D721Med (cell line): ENCODE results near the gene NOX3.
"Not testable (repeated sequence)": the region's sequence is repeated elsewhere in the genome, so short reads cannot be mapped to it uniquely, and the experiment has no call there.

Source experiments
- DNase-seq: peaks from one replicate; pipeline ENCODE4 v3.0.0; 2011; ENCODE audit warnings: low spot score; ENCODE audit not compliant: insufficient read length
- FAIRE-seq: peaks from 2 replicates; lab custom pipeline; 2011; peaks lifted over from hg19 to GRCh38; lab: Jason Lieb, UNC
- TF ChIP-seq, protein P1 (sequence below): IDR thresholded peaks from 2 replicates; pipeline ENCODE4 v1.5.1; 2012; ENCODE audit warnings: mild to moderate bottlenecking, control low read depth; ENCODE audit not compliant: insufficient read depth; ENCODE audit errors: missing control alignments

NOX3 gene

DNA sequence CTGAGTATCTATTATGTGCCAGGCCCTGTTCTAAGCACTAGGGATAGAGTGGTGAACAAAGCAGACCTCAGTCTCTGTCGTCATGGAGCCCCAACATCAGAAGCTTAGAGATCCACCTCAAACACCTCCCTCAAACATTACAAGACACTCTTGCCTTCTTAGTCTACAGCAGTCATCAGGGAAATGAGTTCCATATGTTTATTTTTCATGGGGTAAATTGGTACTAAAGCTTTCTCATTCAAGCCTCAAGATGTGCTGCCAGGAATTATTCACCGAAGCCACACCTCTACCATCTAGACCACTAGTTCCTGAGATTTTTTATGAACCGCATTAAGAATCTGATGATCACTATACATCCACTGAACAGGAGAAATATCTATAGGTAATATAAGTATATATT, 82.4 kb downstream of the NOX3 start:
- FAIRE-seq (no peak), DNase-seq (no peak)
- TF ChIP-seq, protein P1, sequence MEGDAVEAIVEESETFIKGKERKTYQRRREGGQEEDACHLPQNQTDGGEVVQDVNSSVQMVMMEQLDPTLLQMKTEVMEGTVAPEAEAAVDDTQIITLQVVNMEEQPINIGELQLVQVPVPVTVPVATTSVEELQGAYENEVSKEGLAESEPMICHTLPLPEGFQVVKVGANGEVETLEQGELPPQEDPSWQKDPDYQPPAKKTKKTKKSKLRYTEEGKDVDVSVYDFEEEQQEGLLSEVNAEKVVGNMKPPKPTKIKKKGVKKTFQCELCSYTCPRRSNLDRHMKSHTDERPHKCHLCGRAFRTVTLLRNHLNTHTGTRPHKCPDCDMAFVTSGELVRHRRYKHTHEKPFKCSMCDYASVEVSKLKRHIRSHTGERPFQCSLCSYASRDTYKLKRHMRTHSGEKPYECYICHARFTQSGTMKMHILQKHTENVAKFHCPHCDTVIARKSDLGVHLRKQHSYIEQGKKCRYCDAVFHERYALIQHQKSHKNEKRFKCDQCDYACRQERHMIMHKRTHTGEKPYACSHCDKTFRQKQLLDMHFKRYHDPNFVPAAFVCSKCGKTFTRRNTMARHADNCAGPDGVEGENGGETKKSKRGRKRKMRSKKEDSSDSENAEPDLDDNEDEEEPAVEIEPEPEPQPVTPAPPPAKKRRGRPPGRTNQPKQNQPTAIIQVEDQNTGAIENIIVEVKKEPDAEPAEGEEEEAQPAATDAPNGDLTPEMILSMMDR: no peak

DNA sequence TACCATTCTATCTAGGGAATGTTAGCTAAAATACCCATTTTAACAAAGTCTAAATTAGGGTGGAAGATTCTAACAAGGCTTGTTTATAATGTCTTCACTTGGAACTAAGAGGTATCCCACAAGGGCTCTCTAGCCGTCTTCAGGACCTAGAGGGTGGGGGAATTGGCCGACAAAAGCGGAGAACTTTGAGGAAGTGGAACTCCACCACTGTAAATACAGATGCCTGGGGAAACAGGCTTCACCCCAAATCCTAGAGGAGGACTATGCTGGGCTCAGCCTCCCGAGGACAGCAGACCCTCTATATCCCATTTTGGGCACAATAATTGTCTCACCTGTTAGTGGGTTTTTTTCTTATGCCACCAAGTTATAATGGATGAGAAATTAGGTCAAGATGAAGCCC, 83.4 kb downstream of the NOX3 start:
- DNase-seq (no peak), FAIRE-seq (no peak)
- TF ChIP-seq, protein P1: no peak

DNA sequence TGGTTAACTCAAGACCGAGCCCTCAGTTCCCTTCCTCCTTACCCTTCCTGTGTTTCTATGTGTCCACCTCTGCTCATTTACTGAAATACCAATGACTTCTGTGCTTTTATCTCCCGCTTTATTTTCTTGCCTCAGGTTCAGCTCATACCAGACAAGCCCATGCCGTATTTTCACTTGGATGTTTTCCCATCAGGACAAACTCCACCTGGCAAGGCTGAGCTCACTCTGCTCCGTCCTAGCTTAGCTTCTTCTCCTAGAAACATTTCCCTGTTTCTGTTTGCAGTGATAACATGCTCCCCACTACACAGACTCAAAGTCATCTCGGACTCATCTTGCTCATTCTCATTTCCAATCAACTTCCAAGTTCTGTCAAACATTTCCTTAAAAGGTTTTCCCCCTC, 84.4 kb downstream of the NOX3 start:
- DNase-seq: no peak
- FAIRE-seq: no peak
- TF ChIP-seq, protein P1: no peak

DNA sequence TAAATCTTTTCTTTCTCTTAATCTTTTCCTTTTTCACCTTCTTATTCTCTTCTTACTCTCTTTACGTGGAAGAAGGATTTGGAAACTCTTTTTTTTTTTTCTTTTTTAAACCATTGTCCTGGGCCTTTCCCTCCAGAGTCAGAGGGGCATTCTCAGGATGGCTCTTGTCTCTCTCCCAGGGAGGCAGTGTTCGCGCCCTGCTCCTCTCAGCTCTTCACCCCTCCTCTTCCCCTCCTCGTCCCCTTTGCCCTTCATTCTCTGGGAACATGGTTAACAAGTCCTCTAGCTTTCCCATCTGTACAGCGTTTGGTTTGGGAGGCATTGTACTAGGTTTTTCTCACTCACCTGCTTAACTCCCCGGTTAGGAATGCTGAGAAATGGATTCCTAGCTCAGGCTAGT, 89.3 kb downstream of the NOX3 start:
- DNase-seq: no peak
- TF ChIP-seq, protein P1: no peak
- no peak for FAIRE-seq

DNA sequence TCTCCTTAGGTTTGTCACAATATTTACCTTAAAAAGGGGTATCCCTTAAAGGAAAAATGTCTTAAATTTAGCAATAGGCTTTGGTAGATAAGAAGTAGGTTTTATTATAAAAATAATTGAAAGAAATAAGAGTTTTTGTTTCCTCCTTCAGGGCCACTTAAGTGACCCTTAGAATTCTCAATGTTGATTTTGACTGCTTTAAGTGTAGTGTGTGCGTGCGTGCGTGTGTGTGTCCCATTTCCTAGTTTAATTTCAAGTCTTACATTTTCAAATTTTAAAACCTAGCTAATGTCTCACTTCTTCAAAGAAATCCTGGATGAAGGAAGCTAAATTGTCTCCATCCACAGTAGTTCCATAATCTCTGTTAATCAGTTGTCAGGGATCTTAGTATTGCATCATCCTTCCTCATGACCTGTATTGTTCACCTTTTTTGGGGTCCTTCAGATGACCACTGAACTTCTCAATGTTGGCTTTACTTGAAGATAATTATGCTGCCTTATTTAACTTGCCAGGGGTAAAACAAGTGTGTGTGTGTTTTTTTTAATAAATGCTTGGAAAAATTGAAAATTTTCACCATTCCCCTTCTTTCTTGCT, 90.7 kb downstream of the NOX3 start:
- TF ChIP-seq, protein P1: no peak
- FAIRE-seq (no peak), DNase-seq (no peak)

DNA sequence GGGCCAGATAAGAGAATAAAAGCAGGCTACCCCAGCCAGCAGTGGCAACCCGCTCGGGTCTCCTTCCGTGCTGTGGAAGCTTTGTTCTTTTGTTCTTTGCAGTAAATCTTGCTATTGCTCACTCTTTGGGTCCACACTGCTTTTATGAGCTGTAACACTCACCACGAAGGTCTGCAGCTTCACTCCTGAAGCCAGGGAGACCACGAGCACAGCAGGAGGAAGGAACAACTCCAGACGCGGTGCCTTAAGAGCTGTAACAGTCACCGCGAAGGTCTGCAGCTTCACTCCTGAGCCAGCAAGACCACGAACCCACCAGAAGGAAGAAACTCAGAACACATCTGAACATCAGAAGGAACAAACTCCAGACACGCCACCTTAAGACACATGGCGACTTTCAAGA, 91.6 kb downstream of the NOX3 start:
- FAIRE-seq, DNase-seq: not testable (repeated sequence)

DNA sequence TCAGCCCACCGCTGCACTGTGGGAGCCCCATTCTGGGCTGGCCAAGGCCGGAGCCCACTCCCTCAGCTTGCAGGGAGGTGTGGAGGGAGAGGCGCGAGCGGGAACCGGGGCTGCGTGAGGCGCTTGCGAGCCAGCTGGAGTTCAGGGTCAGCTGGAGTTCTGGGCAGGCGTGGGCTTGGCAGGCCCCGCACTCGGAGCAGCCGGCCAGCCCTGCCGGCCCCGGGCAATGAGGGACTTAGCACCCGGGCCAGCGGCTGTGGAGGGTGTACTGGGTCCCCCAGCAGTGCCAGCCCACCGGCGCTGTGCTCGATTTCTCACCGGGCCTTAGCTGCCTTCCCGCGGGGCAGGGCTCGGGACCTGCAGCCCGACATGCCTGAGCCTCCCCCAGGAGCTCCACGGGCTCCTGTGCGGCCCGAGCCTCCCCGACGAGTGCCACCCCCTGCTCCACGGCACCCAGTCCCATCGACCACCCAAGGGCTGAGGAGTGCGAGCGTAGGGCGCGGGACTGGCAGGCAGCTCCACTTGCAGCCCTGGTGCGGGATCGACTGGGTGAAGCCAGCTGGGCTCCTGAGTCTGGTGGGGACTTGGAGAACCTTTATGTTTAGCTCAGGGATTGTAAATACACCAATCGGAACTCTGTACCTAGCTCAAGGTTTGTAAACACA, 92.5 kb downstream of the NOX3 start:
- not testable (repeated sequence) for FAIRE-seq, DNase-seq

DNA sequence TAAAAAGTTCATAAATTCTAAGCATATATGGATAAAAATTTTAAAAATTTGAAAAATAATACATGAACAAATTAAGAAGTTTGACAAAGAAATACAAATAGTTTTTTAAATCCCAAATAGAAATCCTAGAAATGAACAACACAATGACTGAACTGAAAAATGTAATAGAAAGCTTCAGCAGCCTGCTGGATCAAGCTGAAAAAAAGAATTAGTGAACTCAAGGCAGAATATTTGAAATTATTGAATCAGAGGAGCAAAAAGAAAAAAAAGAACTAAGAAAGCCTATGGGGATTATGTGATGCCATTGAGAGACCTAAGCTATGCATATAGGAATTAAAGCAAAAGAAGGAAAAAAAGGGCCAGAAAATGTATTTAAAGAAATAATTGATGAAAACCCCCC, 101.5 kb downstream of the NOX3 start:
- TF ChIP-seq, protein P1: no peak
- DNase-seq: no peak
- no peak for FAIRE-seq
